NOMO-1 (cell line): ENCODE data around the gene COX6B2.
"Not testable (repeated sequence)": the region's sequence is repeated elsewhere in the genome, so short reads cannot be mapped to it uniquely, and the experiment has no call there.

Source experiments
- DNase-seq, 2 experiments: peaks; one replicate each; lab custom pipeline; 2025; ENCODE audit not compliant: unreplicated experiment in 2 of 2; lab: John Stamatoyannopoulos, UW

The COX6B2 gene

GRCh38 chr19:55345101-55345817, 9.3 kb downstream of the COX6B2 start:
- DNase-seq, result no peak

DNA sequence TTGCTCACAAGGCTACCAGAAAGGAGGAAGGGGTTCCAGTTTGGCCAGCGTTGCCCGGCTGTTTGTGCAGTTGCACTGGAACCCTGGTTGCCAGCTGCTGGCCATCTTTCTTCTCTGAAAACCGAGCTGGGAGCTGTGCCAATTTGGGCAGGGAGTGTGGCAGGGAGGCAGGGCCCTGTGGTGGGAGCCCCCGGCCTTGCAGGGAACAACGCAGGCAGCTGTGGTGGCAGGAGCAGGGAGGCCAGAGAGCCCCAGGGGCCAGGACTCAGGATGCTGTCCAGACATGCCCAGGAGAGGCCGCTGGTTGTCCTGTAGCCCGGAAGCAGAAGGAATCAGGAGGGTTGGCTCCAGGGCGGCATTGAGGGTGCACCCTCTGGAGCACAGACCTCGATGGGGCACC, 10.1 kb downstream of the COX6B2 start:
- no peak for DNase-seq

DNA sequence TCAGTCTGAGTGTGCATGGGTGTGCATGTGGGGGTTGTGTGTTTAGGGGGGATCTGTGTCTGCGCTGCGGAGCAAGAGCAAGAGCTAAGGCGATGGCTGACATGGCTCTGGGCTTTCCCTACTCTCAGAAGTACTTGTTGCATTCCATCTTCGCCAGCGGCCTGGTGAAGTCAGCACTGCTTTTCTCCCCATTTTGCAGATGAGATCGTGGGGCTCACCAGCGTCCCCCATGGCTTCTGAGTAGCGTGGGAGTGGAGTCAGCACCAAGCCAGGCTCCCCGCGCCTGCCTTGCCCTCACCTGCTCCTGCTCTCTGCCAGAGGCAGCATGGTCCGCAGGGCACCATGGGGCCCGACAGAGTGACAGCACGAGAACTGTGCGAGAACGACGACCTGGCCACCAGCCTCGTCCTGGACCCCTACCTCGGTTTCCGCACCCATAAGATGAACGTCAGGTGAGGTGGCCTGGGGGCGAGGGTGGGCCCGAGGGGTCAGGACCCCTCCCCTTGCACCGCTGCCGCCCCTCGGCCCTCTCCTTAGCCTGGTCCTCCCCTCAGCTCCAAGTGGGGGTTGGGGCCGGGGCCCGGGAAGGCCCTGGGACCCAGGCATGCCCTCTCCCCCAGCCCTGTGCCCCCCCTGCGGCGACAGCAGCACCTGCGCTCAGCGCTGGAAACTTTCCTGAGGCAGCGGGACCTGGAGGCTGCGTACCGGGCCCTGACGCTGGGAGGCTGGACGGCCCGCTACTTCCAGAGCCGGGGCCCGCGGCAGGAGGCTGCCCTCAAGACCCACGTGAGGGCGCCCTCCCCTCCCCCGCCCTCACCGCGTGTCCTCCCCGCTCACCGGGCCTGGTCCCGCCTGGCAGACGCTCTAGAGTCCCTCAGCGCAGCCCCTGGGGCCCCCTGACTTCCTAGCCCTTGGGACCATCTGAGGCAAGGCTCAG, 12.7 kb downstream of the COX6B2 start:
- DNase-seq, result no peak

GRCh38 chr19:55341171-55341588, 13.3 kb downstream of the COX6B2 start:
- peak; percentile 24 to 28 for DNase-seq

DNA sequence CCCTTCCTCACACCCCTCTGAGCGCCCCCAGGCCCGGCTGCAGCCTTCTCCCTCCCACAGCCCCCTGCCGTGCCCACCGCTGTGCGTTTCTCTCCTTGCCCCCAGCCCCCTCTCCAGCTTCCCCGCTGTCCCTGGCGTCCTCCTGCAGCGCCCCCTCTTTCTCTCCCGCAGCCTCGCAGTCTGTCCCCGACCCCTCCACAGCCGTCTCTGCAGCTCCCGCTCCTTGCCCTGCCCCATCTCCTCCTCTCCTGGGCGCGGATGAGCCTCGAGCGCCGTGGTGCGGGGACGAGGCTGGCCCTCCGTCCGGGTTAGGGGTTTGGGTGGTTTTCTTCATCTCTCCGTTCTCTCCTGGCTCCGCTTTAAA, 13.8 kb downstream of the COX6B2 start:
- DNase-seq, result peak in 1 of 2 experiments; percentile 22

DNA sequence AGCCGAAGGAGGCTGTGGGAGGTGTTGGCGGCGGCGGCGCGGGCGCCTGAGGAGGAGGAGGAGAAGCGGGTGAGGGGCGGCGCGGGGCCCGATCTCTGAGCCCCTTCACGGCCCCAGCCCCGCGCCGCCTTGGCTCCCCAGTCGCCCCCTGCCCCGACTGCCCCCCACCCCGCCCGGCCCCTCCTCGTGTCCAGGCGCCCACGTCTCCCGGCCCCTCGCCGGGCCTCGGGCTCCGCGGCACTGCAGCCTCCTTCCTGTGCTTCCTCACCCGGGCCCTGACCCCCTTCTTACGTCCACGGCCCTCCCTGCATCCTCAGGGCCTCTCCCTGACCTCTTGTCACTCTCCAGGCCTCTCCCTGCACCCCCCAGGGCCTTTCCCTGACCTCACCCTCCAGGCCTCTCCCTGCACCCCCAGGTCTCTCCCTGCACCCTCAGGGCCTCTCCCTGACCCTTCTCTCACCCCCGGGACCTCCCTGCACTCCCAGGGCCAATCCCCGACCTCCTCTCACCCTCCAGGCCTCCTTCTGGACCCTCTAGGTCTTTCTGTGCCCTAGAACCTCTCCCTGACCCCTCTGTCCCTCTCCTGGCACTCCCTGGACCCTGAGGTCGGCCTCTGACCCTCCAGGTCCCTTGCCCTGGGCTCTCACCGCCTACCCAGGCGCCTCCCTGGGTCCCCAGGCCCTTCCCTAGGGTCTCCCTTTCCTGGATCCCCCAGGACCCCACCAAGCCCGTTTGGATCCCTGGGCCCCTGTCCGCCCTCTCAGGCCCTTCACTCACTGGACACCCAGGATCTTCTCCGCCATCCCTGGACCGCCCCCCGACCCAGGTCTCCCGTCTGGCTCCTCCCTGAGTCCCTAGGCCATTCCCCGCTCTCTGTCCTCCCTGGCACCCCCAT, 14.4 kb downstream of the COX6B2 start:
- no peak for DNase-seq

- peak; percentile 100 for DNase-seq
Observed at GRCh38 chr19:55339105-55339888, 15.2 kb downstream of the COX6B2 start, which contains the start of gene KMT5C. Gene KMT5C (plus strand): TSS chr19:55339876. CDS start chr19:55341937, 2,061 bp downstream.

- DNase-seq, result no peak
Observed at GRCh38 chr19:55336101-55336500, 18.4 kb downstream of the COX6B2 start.

DNA sequence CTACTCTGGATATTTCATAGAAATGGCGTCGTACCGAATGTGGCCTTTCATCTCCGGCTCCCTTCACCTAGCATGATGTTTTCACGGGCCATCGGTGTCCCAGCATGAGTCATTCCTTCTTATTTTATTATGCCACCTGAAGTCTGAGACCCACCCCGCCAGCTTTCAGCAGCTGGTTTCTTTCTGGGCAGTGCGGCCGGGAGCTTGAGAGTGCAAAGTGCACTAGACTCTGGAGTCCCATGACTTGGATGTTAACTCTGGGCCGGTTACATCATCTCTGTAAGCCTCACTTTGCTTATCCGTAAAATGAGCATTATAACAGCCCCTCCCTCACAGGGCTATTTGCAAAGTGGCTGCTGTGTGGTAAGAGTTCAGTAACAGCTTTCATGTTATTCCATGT, 20.6 kb downstream of the COX6B2 start:
- no peak for DNase-seq

- DNase-seq, result not testable (repeated sequence)
Observed at GRCh38 chr19:55329791-55330190, 24.7 kb downstream of the COX6B2 start.

GRCh38 chr19:55328774-55329318, 25.7 kb downstream of the COX6B2 start:
- DNase-seq, result not testable (repeated sequence)

- DNase-seq, result peak; percentile 32 to 37
Observed at GRCh38 chr19:55325172-55325571, 29.3 kb downstream of the COX6B2 start, which contains the start of gene TMEM150B. Gene TMEM150B (minus strand): TSS chr19:55325341. CDS start chr19:55321036, 4,305 bp downstream.

DNA sequence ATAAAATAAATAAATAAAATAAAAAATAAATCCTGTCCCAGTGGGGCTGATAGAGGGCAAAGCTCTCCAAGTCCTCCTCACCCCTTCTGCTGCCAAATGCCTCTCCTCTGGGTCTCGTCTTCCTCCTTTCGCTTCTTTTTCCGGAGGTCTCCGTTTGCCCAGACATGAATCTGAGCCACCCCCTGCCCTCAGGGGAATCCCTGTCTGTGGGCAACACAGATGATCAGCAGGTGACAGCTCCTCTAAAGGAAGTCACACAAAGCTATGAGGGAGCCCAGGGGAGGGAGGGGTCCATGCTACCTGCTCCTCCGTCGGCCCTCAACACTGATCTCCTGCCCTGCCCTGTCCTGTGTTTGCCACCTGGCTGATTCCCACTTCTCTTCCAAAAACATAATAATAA, 29.9 kb downstream of the COX6B2 start:
- no peak for DNase-seq

GRCh38 chr19:55322204-55322885, 32.2 kb downstream of the COX6B2 start:
- DNase-seq, result no peak

DNA sequence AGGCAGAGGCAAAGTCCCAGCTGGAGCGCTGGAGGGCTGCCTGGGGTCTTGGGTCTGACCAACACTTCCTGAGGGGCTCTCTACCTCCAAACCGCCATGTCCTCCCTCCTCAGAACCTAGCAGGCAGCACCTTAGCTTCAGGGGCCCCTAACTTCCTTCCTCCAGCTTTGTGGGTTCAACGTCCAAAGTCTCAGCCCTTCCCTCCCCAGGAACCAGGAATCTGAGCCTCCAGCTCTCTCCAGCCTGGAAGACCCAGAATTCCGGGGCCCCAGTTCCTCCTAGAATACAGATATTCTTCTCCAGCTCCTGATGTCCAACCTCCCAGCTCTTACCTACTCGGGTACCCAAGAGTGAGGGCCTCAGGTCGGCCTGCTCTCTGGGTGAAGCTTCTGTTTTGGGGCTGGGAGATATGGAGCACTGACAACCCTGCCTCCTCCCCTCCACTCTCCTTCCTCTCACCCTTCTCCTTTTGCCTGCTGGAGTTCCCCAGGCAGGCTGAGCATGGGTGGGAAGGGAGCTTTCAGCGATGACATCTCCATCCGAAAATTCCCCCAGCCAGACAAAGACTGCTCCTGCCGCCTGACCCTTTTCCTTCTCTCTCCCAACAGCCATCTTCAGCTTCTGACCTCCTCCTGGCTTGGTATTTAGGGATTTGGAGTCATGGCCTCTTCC, 32.9 kb downstream of the COX6B2 start:
- DNase-seq, result no peak

DNA sequence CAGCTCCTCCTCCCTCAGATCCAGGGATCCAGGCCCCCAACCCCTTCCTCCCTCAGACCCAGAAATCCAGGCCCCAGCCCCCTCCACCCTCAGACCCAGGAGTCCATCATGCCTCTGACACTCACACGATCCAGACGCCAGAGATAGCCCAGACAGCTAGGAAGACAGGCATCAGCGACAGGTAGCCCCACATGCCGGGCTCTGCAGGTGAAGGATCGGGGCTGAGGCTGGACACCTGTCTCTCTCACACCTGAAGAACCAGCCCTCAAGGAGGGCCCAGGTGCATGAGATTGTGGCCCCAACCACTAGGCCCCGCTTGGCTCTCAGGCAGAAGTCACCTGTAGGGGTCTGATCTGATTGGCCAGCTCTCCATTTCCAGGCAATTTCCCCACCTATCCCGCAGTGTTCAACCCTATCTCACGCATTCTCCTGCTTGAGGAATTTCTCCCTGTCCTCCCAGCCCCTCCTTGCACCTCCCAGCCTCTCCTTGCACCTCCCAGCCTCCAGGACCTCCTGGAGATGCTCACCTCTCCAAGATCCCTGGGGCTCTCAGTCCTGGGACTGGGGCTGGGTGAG, 33.6 kb downstream of the COX6B2 start:
- no peak for DNase-seq

GRCh38 chr19:55319785-55320184, 34.7 kb downstream of the COX6B2 start:
- DNase-seq, result no peak

GRCh38 chr19:55316646-55317045, 37.9 kb downstream of the COX6B2 start:
- no peak for DNase-seq
